Retinal pigment epithelial cell (primary cell): ENCODE results near the gene ADAM15.

Experiments used
- DNase-seq: peaks from one replicate; pipeline ENCODE4 v3.0.0-alpha.2; 2010; ENCODE audit warnings: low read depth
- H3K4me3 ChIP-seq: 2 replicates; pipeline ENCODE4 v1.5.1; 2011; ENCODE audit warnings: mild to moderate bottlenecking, low read length, control low read depth, moderate library complexity
- CTCF ChIP-seq: conservative IDR thresholded peaks from 2 replicates; pipeline ENCODE4 v1.5.1; 2011; ENCODE audit warnings: low read depth, low read length, control low read depth, inconsistent platforms

Gene ADAM15

GRCh38 chr1:155110381-155110780 is 59.3 kb downstream of the ADAM15 start:
- no peak overlapping the region for H3K4me3 ChIP-seq
- no peak for TF ChIP-seq CTCF
- DNase-seq: no peak

GRCh38 chr1:155110826-155111225 is 59.7 kb downstream of the ADAM15 start:
- DNase-seq: no peak
- no peak for TF ChIP-seq CTCF
- no peak overlapping the region for H3K4me3 ChIP-seq
